H1 (cell line): ENCODE measurements around the gene TFAP2E.

Experiments used
- CTCF ChIP-seq, 3 experiments: IDR thresholded peaks; 1 replicate in 2 of 3; 2 replicates in 1 of 3; pipeline versions ENCODE4 v1.5.1 to v1.6.1; 2011; ENCODE audit warnings: low read length in 3 of 3, mild to moderate bottlenecking in 3 of 3, inconsistent platforms in 2 of 3, low read depth in 1 of 3, moderate library complexity in 1 of 3; ENCODE audit not compliant: insufficient read depth in 1 of 3; ENCODE audit errors: control extremely low read depth in 1 of 3
- E2F6 ChIP-seq: IDR thresholded peaks from 2 replicates; pipeline ENCODE4 v1.6.1; 2012; ENCODE audit warnings: inconsistent platforms
- EGR1 ChIP-seq: IDR thresholded peaks from 2 replicates; pipeline ENCODE4 v1.6.1; 2011; ENCODE audit warnings: low read depth, low read length, borderline replicate concordance
- POLR2A ChIP-seq, 2 experiments: IDR thresholded peaks; 1 replicate in 1 of 2; 2 replicates in 1 of 2; pipeline ENCODE4 v1.6.1; 2011; ENCODE audit warnings: low read depth in 2 of 2, low read length in 2 of 2, mild to moderate bottlenecking in 2 of 2; ENCODE audit errors: control extremely low read depth in 1 of 2
- TF ChIP-seq, protein P1 (sequence below): IDR thresholded peaks from 2 replicates; pipeline ENCODE4 v1.6.1; 2012; ENCODE audit warnings: inconsistent platforms

DNA sequence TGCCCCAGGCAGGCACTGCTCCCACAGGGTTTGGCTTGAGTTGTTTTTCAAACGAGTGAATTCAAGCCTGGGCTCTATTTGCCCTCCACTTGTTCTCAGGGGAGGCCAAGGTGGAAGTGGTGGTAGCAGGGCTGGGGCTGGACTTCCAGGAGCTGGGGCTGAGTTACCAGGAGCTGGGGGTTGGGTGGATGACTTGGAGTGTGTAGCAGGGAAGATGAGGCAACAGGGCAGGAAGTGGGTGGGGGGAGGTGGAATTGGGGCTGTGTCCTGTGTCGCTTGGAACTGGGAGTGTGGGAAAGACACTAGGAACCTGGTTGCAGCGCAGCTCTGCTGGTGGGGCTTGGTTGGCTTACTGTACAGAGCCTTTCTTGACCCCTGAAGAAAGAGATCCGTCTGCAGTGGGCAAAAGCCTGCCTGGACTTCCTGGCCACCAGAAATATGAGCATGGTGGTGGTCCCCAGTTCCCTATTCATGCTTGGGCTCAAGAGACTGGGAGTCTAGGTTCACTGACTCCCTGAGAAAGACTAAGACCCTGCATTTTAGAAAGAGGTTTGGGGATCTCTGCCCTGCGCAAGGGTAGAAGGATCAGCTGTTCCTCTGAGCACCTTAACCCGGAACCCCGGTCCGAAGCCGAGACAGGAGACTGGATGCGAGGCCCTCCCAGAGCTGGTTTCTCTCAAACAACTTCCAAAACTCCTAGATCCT is 3.1 kb downstream of the TFAP2E start:
- TF ChIP-seq EGR1, result no peak
- no peak for TF ChIP-seq E2F6
- TF ChIP-seq, protein P1, sequence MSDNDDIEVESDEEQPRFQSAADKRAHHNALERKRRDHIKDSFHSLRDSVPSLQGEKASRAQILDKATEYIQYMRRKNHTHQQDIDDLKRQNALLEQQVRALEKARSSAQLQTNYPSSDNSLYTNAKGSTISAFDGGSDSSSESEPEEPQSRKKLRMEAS, result no peak
- no peak for TF ChIP-seq CTCF (IDR thresholded peaks at IDR 0.05; ENCODE audit: control extremely low read depth in 1 of 3, insufficient read depth in 1 of 3, low read depth in 1 of 3, low read length in 3 of 3)
- TF ChIP-seq POLR2A (IDR thresholded peaks at IDR 0.05; ENCODE audit: control extremely low read depth in 1 of 2, low read depth in 2 of 2, low read length in 2 of 2), result no peak
